Gastroesophageal sphincter (tissue), 3 donors: ENCODE results near the gene MLEC.

Experiments
- CTCF ChIP-seq, 4 experiments: fragments of 200-600 bp in 2 of 4; fragments of 450-650 bp in 2 of 4; sonication (generic) in 1 of 4; IDR thresholded peaks; one replicate each; pipeline ENCODE4 v1.5.1; 2017 to 2019; ENCODE audit warnings: antibody characterized with exemption in 4 of 4, mild to moderate bottlenecking in 2 of 4, moderate library complexity in 2 of 4
- POLR2A ChIP-seq, 2 donors: fragments of 450-650 bp; IDR thresholded peaks; one replicate each; pipeline ENCODE4 v1.6.1; 2017; ENCODE audit warnings: antibody characterized with exemption in 2 of 2, mild to moderate bottlenecking in 2 of 2, moderate library complexity in 1 of 2

- TF ChIP-seq CTCF (IDR thresholded peaks at IDR 0.05) (no peak), POLR2A (IDR thresholded peaks at IDR 0.05) (no peak)
Measured at GRCh38 chr12:120698665-120699064, 11.7 kb downstream of the MLEC start.
